Measurements from ENCODE around the gene PTPRK. TPM values are rescaled to one million over a fixed set of nuclear protein-coding genes. Genes with fewer than 3 reads are reported as not detected.

Gene PTPRK
- total RNA-seq, 1 donor from 2014 or later: 18.4 TPM

GRCh38 chr6:128005009-128005408, 515.4 kb downstream of the PTPRK start:
- no peaks in the 10 kb centered on the region for H3K4me1 ChIP-seq
- intact Hi-C loops (cut with micrococcal nuclease): no loop called here
- no peak overlapping the region for H3K27ac ChIP-seq (replicated peaks)
- no peaks in the 10 kb centered on the region for H3K9me3 ChIP-seq (replicated peaks)
- H3K36me3 ChIP-seq: peaks cover 3% of the 10 kb centered on the region
- no peak overlapping the region for H3K4me3 ChIP-seq
- TF ChIP-seq, protein P1, sequence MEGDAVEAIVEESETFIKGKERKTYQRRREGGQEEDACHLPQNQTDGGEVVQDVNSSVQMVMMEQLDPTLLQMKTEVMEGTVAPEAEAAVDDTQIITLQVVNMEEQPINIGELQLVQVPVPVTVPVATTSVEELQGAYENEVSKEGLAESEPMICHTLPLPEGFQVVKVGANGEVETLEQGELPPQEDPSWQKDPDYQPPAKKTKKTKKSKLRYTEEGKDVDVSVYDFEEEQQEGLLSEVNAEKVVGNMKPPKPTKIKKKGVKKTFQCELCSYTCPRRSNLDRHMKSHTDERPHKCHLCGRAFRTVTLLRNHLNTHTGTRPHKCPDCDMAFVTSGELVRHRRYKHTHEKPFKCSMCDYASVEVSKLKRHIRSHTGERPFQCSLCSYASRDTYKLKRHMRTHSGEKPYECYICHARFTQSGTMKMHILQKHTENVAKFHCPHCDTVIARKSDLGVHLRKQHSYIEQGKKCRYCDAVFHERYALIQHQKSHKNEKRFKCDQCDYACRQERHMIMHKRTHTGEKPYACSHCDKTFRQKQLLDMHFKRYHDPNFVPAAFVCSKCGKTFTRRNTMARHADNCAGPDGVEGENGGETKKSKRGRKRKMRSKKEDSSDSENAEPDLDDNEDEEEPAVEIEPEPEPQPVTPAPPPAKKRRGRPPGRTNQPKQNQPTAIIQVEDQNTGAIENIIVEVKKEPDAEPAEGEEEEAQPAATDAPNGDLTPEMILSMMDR (IDR thresholded peaks at IDR 0.05; ENCODE audit: borderline replicate concordance): no peak
- no peaks in the 10 kb centered on the region for H3K27me3 ChIP-seq (ENCODE audit: low read depth)
- no peak for DNase-seq

GRCh38 chr6:128000363-128000762, 520.0 kb downstream of the PTPRK start:
- H3K4me3 ChIP-seq: no peak overlapping the region
- H3K27ac ChIP-seq (replicated peaks): no peak overlapping the region
- intact Hi-C loops (cut with micrococcal nuclease): no loop called here
- TF ChIP-seq, protein P1 (IDR thresholded peaks at IDR 0.05; ENCODE audit: borderline replicate concordance): no peak
- no peaks in the 10 kb centered on the region for H3K27me3 ChIP-seq (ENCODE audit: low read depth)
- DNase-seq: no peak
- no peaks in the 10 kb centered on the region for H3K4me1 ChIP-seq
- H3K9me3 ChIP-seq (replicated peaks): no peaks in the 10 kb centered on the region
- H3K36me3 ChIP-seq: peaks cover 21% of the 10 kb centered on the region

GRCh38 chr6:127998985-127999384, 521.4 kb downstream of the PTPRK start:
- DNase-seq: no peak
- TF ChIP-seq, protein P1 (IDR thresholded peaks at IDR 0.05; ENCODE audit: borderline replicate concordance): no peak
- H3K27me3 ChIP-seq (ENCODE audit: low read depth): no peaks in the 10 kb centered on the region
- H3K9me3 ChIP-seq (replicated peaks): no peaks in the 10 kb centered on the region
- intact Hi-C loops (cut with micrococcal nuclease): no loop called here
- H3K4me3 ChIP-seq: no peak overlapping the region
- H3K27ac ChIP-seq (replicated peaks): no peak overlapping the region
- peaks cover 30% of the 10 kb centered on the region for H3K36me3 ChIP-seq
- no peaks in the 10 kb centered on the region for H3K4me1 ChIP-seq

DNA sequence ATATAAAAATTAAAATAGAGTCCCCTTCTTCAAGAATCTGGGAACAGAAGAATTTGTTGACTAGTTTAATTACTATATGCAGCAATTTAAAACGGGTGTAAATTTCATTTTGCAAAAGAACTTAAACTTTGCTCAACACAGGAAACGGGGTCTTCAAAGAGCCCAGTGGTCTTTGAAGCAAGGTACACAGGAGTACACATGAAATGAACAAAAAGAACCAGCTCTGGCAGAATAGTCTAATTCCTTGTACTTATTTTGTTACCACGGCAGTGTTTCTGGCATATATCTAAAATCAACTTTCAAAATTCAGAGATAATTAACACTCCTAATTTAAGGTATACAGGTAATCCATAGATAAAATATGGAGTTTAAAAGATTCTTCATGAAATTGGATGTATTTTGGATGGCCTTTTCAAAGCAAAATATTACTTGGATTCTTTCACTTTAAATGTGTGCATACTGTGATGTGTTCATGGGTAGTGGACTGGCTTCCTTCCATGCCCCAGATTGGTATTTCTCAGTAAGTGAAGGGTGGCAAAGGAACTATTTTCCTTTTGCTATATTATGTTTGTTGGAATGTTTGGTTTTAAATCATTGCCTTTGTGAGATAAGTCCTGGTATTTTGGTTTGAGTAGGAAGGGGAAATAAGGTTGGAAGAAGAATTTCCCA, 522.8 kb downstream of the PTPRK start:
- Histone ChIP-seq H3K4me1 (no peaks in the 10 kb centered on the region), H3K27ac (replicated peaks) (no peak overlapping the region), H3K9me3 (replicated peaks) (no peaks in the 10 kb centered on the region), H3K27me3 (ENCODE audit: low read depth) (no peaks in the 10 kb centered on the region), H3K4me3 (no peak overlapping the region), H3K36me3 (peaks cover 28% of the 10 kb centered on the region)
- intact Hi-C loops (cut with micrococcal nuclease): no loop called here
- TF ChIP-seq, protein P1 (IDR thresholded peaks at IDR 0.05; ENCODE audit: borderline replicate concordance): no peak
- no peak for DNase-seq

GRCh38 chr6:127996925-127997324, 523.5 kb downstream of the PTPRK start:
- intact Hi-C loops (cut with micrococcal nuclease): no loop called here
- no peaks in the 10 kb centered on the region for H3K9me3 ChIP-seq (replicated peaks)
- no peak for DNase-seq
- H3K4me3 ChIP-seq: no peak overlapping the region
- H3K27me3 ChIP-seq (ENCODE audit: low read depth): no peaks in the 10 kb centered on the region
- peaks cover 28% of the 10 kb centered on the region for H3K36me3 ChIP-seq
- no peak overlapping the region for H3K27ac ChIP-seq (replicated peaks)
- H3K4me1 ChIP-seq: no peaks in the 10 kb centered on the region
- TF ChIP-seq, protein P1 (IDR thresholded peaks at IDR 0.05; ENCODE audit: borderline replicate concordance): no peak

Measured in left ventricle myocardium inferior (tissue), 1 donor.